OCI-LY1 (cell line): ENCODE results near the gene COL16A1.

Experiments used
- EZH2 ChIP-seq: fragments of 200-600 bp; sonication (generic), shearing (Covaris generic); IDR thresholded peaks from 2 replicates; pipeline ENCODE4 v1.8.0; 2017; ENCODE audit warnings: borderline replicate concordance, mixed run types, mild to moderate bottlenecking, antibody characterized with exemption, low read length, moderate library complexity, mixed read lengths
- TF ChIP-seq, protein P1 (sequence below): fragments of 200-600 bp; sonication (generic), shearing (Covaris generic); IDR thresholded peaks from 2 replicates; pipeline ENCODE4 v1.5.1; 2017; ENCODE audit warnings: mild to moderate bottlenecking, antibody characterized with exemption, low read length, moderate library complexity, mixed read lengths

DNA sequence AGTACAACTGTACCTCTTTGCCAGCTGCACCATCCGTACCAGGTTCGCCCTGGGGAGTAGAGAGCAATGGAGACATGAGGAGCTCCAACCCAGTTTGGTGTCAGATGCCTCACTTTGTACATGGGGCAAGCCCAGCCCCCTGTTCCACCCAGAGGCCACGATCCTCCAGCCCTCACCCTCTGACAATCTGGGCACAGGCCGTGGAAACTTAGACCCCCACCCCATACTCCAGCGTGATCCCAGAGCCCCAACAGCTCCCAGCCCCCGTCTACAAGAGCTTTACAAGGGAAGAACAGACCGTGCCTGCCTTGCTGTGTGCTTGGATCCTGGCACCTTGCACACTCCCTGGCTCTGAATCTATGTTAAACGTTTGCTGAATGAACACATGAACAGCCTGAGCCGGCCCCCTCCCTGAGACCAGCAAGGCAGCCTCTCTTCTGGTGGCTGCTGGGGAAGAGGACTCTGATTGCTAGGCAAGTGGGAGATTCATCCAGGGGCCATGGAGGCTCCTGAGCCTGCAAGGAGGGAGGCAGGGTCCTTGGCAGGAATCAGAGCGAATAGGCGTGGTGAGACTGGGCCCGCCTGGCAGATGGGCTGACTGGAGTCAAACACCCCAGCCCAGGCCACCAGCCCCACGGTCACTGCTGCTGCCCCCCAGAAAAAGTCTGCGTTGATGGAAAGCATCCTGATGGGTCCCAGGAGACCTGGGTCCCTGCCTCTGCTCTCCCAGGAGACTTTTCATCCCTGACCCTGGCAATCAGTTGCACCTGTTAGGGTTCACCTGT lies 46.6 kb downstream of the COL16A1 start:
- TF ChIP-seq, protein P1, sequence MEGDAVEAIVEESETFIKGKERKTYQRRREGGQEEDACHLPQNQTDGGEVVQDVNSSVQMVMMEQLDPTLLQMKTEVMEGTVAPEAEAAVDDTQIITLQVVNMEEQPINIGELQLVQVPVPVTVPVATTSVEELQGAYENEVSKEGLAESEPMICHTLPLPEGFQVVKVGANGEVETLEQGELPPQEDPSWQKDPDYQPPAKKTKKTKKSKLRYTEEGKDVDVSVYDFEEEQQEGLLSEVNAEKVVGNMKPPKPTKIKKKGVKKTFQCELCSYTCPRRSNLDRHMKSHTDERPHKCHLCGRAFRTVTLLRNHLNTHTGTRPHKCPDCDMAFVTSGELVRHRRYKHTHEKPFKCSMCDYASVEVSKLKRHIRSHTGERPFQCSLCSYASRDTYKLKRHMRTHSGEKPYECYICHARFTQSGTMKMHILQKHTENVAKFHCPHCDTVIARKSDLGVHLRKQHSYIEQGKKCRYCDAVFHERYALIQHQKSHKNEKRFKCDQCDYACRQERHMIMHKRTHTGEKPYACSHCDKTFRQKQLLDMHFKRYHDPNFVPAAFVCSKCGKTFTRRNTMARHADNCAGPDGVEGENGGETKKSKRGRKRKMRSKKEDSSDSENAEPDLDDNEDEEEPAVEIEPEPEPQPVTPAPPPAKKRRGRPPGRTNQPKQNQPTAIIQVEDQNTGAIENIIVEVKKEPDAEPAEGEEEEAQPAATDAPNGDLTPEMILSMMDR: no peak
- no peak for TF ChIP-seq EZH2
